Measurements from ENCODE around the gene GHRHR.

The GHRHR gene

GRCh38 chr7:30917216-30917893, 46.4 kb upstream of the GHRHR start:
- H3K27ac ChIP-seq (ENCODE audit: low read length): no peak overlapping the region
- TF ChIP-seq CTCF (IDR thresholded peaks at IDR 0.05; ENCODE audit: low read length): no peak
- no peak for TF ChIP-seq EZH2phosphoT487 (IDR thresholded peaks at IDR 0.05; ENCODE audit: low read length)
- no peak for TF ChIP-seq EZH2 (optimal IDR thresholded peaks at IDR 0.05; ENCODE audit: low read depth, low read length)
- no peak overlapping the region for H3K4me3 ChIP-seq (ENCODE audit: low read length)
- no peaks in the 10 kb centered on the region for H3K27me3 ChIP-seq (replicated peaks; ENCODE audit: insufficient read depth, low read length)
- no peaks in the 10 kb centered on the region for H3K9me2 ChIP-seq (replicated peaks; ENCODE audit: insufficient read depth, low read length)
- no peak overlapping the region for H3K4me2 ChIP-seq (ENCODE audit: low read depth, low read length)
- H2AFZ ChIP-seq (ENCODE audit: low read length): no peak overlapping the region
- H3K9ac ChIP-seq (ENCODE audit: low read length): no peak overlapping the region
- no peaks in the 10 kb centered on the region for H4K20me1 ChIP-seq (ENCODE audit: insufficient read depth, low read length)
- no peaks in the 10 kb centered on the region for H3K79me2 ChIP-seq (ENCODE audit: low read length)
- H3K36me3 ChIP-seq (replicated peaks; ENCODE audit: insufficient read depth, low read length): no peaks in the 10 kb centered on the region
- H3F3A ChIP-seq (ENCODE audit: insufficient read depth, low read length): no peaks in the 10 kb centered on the region
- H3K4me1 ChIP-seq (ENCODE audit: low read length): no peaks in the 10 kb centered on the region
- H3K9me3 ChIP-seq (replicated peaks; ENCODE audit: insufficient read depth, low read length): no peaks in the 10 kb centered on the region
- no peak for DNase-seq

- no peaks in the 10 kb centered on the region for H3K9me2 ChIP-seq (replicated peaks; ENCODE audit: insufficient read depth, low read length)
- no peaks in the 10 kb centered on the region for H3K4me1 ChIP-seq (ENCODE audit: low read length)
- no peak overlapping the region for H3K27ac ChIP-seq (ENCODE audit: low read length)
- H2AFZ ChIP-seq (ENCODE audit: low read length): no peak overlapping the region
- TF ChIP-seq CTCF (IDR thresholded peaks at IDR 0.05; ENCODE audit: low read length): no peak
- no peak for TF ChIP-seq EZH2phosphoT487 (IDR thresholded peaks at IDR 0.05; ENCODE audit: low read length)
- TF ChIP-seq EZH2 (optimal IDR thresholded peaks at IDR 0.05; ENCODE audit: low read depth, low read length): no peak
- H3K36me3 ChIP-seq (replicated peaks; ENCODE audit: insufficient read depth, low read length): no peaks in the 10 kb centered on the region
- no peaks in the 10 kb centered on the region for H3K27me3 ChIP-seq (replicated peaks; ENCODE audit: insufficient read depth, low read length)
- H3F3A ChIP-seq (ENCODE audit: insufficient read depth, low read length): no peaks in the 10 kb centered on the region
- no peaks in the 10 kb centered on the region for H3K79me2 ChIP-seq (ENCODE audit: low read length)
- H3K9me3 ChIP-seq (replicated peaks; ENCODE audit: insufficient read depth, low read length): no peaks in the 10 kb centered on the region
- no peaks in the 10 kb centered on the region for H4K20me1 ChIP-seq (ENCODE audit: insufficient read depth, low read length)
- H3K9ac ChIP-seq (ENCODE audit: low read length): no peak overlapping the region
- no peak overlapping the region for H3K4me3 ChIP-seq (ENCODE audit: low read length)
- H3K4me2 ChIP-seq (ENCODE audit: low read depth, low read length): no peak overlapping the region
- no peak for DNase-seq
Measured at GRCh38 chr7:30918676-30919075, 45.1 kb upstream of the GHRHR start.

- TF ChIP-seq EZH2 (optimal IDR thresholded peaks at IDR 0.05; ENCODE audit: low read depth, low read length) (no peak), CTCF (IDR thresholded peaks at IDR 0.05; ENCODE audit: low read length) (no peak), EZH2phosphoT487 (IDR thresholded peaks at IDR 0.05; ENCODE audit: low read length) (no peak)
- no peaks in the 10 kb centered on the region for H3K36me3 ChIP-seq (replicated peaks; ENCODE audit: insufficient read depth, low read length)
- H3K9me2 ChIP-seq (replicated peaks; ENCODE audit: insufficient read depth, low read length): no peaks in the 10 kb centered on the region
- no peaks in the 10 kb centered on the region for H3K27me3 ChIP-seq (replicated peaks; ENCODE audit: insufficient read depth, low read length)
- no peaks in the 10 kb centered on the region for H3F3A ChIP-seq (ENCODE audit: insufficient read depth, low read length)
- no peaks in the 10 kb centered on the region for H4K20me1 ChIP-seq (ENCODE audit: insufficient read depth, low read length)
- H3K27ac ChIP-seq (ENCODE audit: low read length): no peak overlapping the region
- H3K9ac ChIP-seq (ENCODE audit: low read length): no peak overlapping the region
- no peak overlapping the region for H3K4me3 ChIP-seq (ENCODE audit: low read length)
- no peak overlapping the region for H2AFZ ChIP-seq (ENCODE audit: low read length)
- no peaks in the 10 kb centered on the region for H3K79me2 ChIP-seq (ENCODE audit: low read length)
- no peaks in the 10 kb centered on the region for H3K4me1 ChIP-seq (ENCODE audit: low read length)
- H3K9me3 ChIP-seq (replicated peaks; ENCODE audit: insufficient read depth, low read length): no peaks in the 10 kb centered on the region
- DNase-seq: no peak
- H3K4me2 ChIP-seq (ENCODE audit: low read depth, low read length): no peak overlapping the region
Measured at GRCh38 chr7:30920021-30920583, 43.7 kb upstream of the GHRHR start.
